SK-N-SH treated with all-trans-retinoic acid at 6 μM for 48 hours (cell line): ENCODE data around the gene CNOT9.

ENCODE experiments used
- ATAC-seq: fragments of 200-7000 bp; cut with Tn5 transposase; 3 replicates; pipeline ENCODE4 v1.9.1; 2020; ENCODE audit warnings: mild to moderate bottlenecking, moderate library complexity
- ARNTL ChIP-seq: fragments of 450-650 bp; formaldehyde crosslinking; IDR thresholded peaks from 2 replicates; pipeline ENCODE4 v1.5.0; 2020; ENCODE audit warnings: low read depth, mild to moderate bottlenecking, moderate library complexity, borderline replicate concordance
- BACH2 ChIP-seq: fragments of 250-450 bp; sonication (Bioruptor Pico); IDR thresholded peaks from 2 replicates; pipeline ENCODE4 v1.9.0; 2021; ENCODE audit warnings: mild to moderate bottlenecking, borderline replicate concordance
- CREB5 ChIP-seq: fragments of 250-450 bp; sonication (Bioruptor Pico); IDR thresholded peaks from 2 replicates; pipeline ENCODE4 v1.5.1; 2020; ENCODE audit warnings: low read depth, mild to moderate bottlenecking, moderate library complexity
- CSDC2 ChIP-seq: fragments of 250-450 bp; sonication (Bioruptor Pico); IDR thresholded peaks from 2 replicates; pipeline ENCODE4 v1.5.0; 2020; ENCODE audit warnings: mild to moderate bottlenecking, moderate library complexity
- ESRRG ChIP-seq: fragments of 250-450 bp; sonication (Bioruptor Pico); IDR thresholded peaks from 2 replicates; pipeline ENCODE4 v1.6.1; 2021; ENCODE audit warnings: mild to moderate bottlenecking
- GLIS3 ChIP-seq: fragments of 250-450 bp; sonication (Bioruptor Pico); IDR thresholded peaks from 2 replicates; pipeline ENCODE4 v1.5.0; 2020; ENCODE audit warnings: mild to moderate bottlenecking, moderate library complexity
- ISL1 ChIP-seq: fragments of 250-450 bp; sonication (Bioruptor Pico); IDR thresholded peaks from 2 replicates; pipeline ENCODE4 v2.1.2; 2022; ENCODE audit warnings: mild to moderate bottlenecking, moderate library complexity
- OSR1 ChIP-seq: fragments of 250-450 bp; sonication (Bioruptor Pico); IDR thresholded peaks from 2 replicates; pipeline ENCODE4 v1.8.0; 2022; ENCODE audit warnings: moderate library complexity, mild to moderate bottlenecking, inconsistent platforms
- PPARA ChIP-seq: fragments of 250-450 bp; sonication (Bioruptor Pico); IDR thresholded peaks from 2 replicates; pipeline ENCODE4 v1.5.0; 2020; ENCODE audit warnings: mild to moderate bottlenecking, borderline replicate concordance
- RARB ChIP-seq: fragments of 250-450 bp; sonication (Bioruptor Pico); IDR thresholded peaks from 2 replicates; pipeline ENCODE4 v1.8.0; 2021; ENCODE audit warnings: mild to moderate bottlenecking, moderate library complexity
- SNAI2 ChIP-seq: fragments of 250-450 bp; sonication (Bioruptor Pico); IDR thresholded peaks from 2 replicates; pipeline ENCODE4 v1.5.0; 2020; ENCODE audit warnings: mild to moderate bottlenecking, moderate library complexity
- TCF4 ChIP-seq: fragments of 250-450 bp; sonication (Bioruptor Pico); IDR thresholded peaks from 2 replicates; pipeline ENCODE4 v1.8.0; 2021; ENCODE audit warnings: mild to moderate bottlenecking, moderate library complexity, borderline replicate concordance
- TOX ChIP-seq: fragments of 250-450 bp; sonication (Bioruptor Pico); IDR thresholded peaks from 2 replicates; pipeline ENCODE4 v1.8.0; 2021; ENCODE audit warnings: mild to moderate bottlenecking, moderate library complexity, borderline replicate concordance
- ZC3H10 ChIP-seq: fragments of 250-450 bp; sonication (Bioruptor Pico); IDR thresholded peaks from 2 replicates; pipeline ENCODE4 v1.5.1; 2021; ENCODE audit warnings: mild to moderate bottlenecking, moderate library complexity
- ZFP3 ChIP-seq: fragments of 250-450 bp; sonication (Bioruptor Pico); IDR thresholded peaks from 2 replicates; pipeline ENCODE4 v1.5.0; 2020; ENCODE audit warnings: mild to moderate bottlenecking, moderate library complexity
- ZFP30 ChIP-seq: fragments of 450-650 bp; formaldehyde crosslinking; IDR thresholded peaks from 2 replicates; pipeline ENCODE4 v1.5.0; 2022; ENCODE audit warnings: mild to moderate bottlenecking, moderate library complexity
- ZNF565 ChIP-seq: fragments of 450-650 bp; formaldehyde crosslinking; conservative IDR thresholded peaks from 2 replicates; pipeline ENCODE4 v1.5.0; 2020; ENCODE audit warnings: low read depth, mild to moderate bottlenecking, moderate library complexity
- ZNF8 ChIP-seq: fragments of 450-650 bp; formaldehyde crosslinking; IDR thresholded peaks from 2 replicates; pipeline ENCODE4 v1.5.0; 2020; ENCODE audit warnings: mild to moderate bottlenecking, moderate library complexity
- TF ChIP-seq, protein P1 (sequence below): fragments of 250-450 bp; sonication (Bioruptor Pico); IDR thresholded peaks from 2 replicates; pipeline ENCODE4 v1.8.0; 2021; ENCODE audit warnings: low read depth, mild to moderate bottlenecking, moderate library complexity, borderline replicate concordance
- TF ChIP-seq, protein P2 (sequence below): fragments of 250-450 bp; sonication (Bioruptor Pico); IDR thresholded peaks from 2 replicates; pipeline ENCODE4 v1.5.1; 2021; ENCODE audit warnings: mild to moderate bottlenecking, moderate library complexity
- TF ChIP-seq, protein P3 (sequence below): fragments of 250-450 bp; sonication (Bioruptor Pico); IDR thresholded peaks from 2 replicates; pipeline ENCODE4 v1.8.0; 2020; ENCODE audit warnings: mild to moderate bottlenecking, moderate library complexity, borderline replicate concordance
- TF ChIP-seq, protein P4 (sequence below): fragments of 250-450 bp; sonication (Bioruptor Pico); IDR thresholded peaks from 2 replicates; pipeline ENCODE4 v1.5.0; 2020; ENCODE audit warnings: mild to moderate bottlenecking, moderate library complexity

CNOT9 gene

DNA sequence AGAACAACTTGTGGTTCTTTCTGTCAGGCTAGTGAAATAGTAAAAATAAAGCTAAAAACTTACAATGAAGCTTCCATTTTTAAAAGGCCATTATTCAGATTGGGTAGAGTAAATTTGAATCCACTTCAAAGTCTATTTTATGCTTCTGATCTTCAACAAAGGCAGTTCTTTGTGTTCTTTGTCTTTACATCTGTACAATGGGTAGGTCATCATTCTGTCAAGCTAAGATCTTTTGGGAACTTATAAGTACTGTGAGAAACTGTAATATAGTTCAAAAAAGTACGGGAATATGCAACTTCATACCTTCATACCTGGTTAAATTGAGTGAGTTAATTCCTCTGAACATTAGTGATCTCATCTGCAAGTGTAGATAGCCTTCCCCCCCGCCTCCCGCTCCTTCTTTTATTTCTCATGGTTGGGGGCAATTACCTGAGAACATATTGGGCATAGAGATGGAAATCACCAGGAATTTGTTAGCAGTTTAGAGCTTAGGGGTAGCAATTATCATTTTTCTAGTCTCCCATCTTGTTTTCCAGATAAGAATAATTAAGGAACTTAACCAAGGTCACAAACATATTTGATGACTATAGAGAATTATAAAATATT lies 9.7 kb downstream of the CNOT9 start:
- TF ChIP-seq RARB (CRISPR knock-in tag) (no peak), ZFP3 (no peak), PPARA (no peak), ZFP30 (CRISPR knock-in tag) (no peak), ZC3H10 (no peak)
- TF ChIP-seq, protein P1, sequence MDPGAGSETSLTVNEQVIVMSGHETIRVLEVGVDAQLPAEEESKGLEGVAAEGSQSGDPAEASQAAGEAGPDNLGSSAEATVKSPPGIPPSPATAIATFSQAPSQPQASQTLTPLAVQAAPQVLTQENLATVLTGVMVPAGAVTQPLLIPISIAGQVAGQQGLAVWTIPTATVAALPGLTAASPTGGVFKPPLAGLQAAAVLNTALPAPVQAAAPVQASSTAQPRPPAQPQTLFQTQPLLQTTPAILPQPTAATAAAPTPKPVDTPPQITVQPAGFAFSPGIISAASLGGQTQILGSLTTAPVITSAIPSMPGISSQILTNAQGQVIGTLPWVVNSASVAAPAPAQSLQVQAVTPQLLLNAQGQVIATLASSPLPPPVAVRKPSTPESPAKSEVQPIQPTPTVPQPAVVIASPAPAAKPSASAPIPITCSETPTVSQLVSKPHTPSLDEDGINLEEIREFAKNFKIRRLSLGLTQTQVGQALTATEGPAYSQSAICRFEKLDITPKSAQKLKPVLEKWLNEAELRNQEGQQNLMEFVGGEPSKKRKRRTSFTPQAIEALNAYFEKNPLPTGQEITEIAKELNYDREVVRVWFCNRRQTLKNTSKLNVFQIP (CRISPR knock-in tag) = no peak
- TF ChIP-seq, protein P2, sequence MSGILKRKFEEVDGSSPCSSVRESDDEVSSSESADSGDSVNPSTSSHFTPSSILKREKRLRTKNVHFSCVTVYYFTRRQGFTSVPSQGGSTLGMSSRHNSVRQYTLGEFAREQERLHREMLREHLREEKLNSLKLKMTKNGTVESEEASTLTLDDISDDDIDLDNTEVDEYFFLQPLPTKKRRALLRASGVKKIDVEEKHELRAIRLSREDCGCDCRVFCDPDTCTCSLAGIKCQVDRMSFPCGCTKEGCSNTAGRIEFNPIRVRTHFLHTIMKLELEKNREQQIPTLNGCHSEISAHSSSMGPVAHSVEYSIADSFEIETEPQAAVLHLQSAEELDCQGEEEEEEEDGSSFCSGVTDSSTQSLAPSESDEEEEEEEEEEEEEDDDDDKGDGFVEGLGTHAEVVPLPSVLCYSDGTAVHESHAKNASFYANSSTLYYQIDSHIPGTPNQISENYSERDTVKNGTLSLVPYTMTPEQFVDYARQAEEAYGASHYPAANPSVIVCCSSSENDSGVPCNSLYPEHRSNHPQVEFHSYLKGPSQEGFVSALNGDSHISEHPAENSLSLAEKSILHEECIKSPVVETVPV (CRISPR knock-in tag) = no peak
- no peak for ATAC-seq

DNA sequence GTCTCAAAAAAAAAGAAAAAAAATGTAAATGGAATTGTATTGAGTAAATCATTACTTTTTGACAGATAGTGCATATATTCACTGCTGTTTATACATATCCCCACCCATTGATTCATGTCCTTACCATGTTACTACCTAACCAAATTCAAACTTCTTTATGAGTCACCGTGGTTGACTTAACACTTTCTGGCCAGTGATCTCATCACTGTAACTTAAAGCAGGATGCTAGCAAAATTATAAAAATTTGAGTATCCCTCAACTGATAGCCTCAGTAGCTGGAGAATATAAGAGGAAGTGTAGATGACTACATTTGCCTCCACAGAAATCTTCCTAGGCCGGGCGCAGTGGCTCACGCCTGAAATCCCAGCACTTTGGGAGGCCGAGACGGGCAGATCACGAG lies 13.4 kb downstream of the CNOT9 start:
- no peak for TF ChIP-seq SNAI2 (CRISPR knock-in tag)
- no peak for TF ChIP-seq CSDC2 (CRISPR knock-in tag)
- no peak for TF ChIP-seq TOX (CRISPR knock-in tag)
- no peak for TF ChIP-seq CREB5 (CRISPR knock-in tag)
- no peak for TF ChIP-seq OSR1 (CRISPR knock-in tag)
- no peak for TF ChIP-seq ESRRG (CRISPR knock-in tag)
- TF ChIP-seq PPARA = no peak
- TF ChIP-seq ZNF8 (CRISPR knock-in tag) = no peak
- no peak for TF ChIP-seq ZC3H10
- TF ChIP-seq TCF4 (CRISPR knock-in tag) = no peak
- TF ChIP-seq GLIS3 (CRISPR knock-in tag) = no peak
- TF ChIP-seq, protein P3, sequence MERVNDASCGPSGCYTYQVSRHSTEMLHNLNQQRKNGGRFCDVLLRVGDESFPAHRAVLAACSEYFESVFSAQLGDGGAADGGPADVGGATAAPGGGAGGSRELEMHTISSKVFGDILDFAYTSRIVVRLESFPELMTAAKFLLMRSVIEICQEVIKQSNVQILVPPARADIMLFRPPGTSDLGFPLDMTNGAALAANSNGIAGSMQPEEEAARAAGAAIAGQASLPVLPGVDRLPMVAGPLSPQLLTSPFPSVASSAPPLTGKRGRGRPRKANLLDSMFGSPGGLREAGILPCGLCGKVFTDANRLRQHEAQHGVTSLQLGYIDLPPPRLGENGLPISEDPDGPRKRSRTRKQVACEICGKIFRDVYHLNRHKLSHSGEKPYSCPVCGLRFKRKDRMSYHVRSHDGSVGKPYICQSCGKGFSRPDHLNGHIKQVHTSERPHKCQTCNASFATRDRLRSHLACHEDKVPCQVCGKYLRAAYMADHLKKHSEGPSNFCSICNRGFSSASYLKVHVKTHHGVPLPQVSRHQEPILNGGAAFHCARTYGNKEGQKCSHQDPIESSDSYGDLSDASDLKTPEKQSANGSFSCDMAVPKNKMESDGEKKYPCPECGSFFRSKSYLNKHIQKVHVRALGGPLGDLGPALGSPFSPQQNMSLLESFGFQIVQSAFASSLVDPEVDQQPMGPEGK (CRISPR knock-in tag) = no peak
- no peak for TF ChIP-seq ZFP3
- no peak for TF ChIP-seq ZNF565
- no peak for TF ChIP-seq BACH2 (CRISPR knock-in tag)
- peak; percentile 83 for ATAC-seq

DNA sequence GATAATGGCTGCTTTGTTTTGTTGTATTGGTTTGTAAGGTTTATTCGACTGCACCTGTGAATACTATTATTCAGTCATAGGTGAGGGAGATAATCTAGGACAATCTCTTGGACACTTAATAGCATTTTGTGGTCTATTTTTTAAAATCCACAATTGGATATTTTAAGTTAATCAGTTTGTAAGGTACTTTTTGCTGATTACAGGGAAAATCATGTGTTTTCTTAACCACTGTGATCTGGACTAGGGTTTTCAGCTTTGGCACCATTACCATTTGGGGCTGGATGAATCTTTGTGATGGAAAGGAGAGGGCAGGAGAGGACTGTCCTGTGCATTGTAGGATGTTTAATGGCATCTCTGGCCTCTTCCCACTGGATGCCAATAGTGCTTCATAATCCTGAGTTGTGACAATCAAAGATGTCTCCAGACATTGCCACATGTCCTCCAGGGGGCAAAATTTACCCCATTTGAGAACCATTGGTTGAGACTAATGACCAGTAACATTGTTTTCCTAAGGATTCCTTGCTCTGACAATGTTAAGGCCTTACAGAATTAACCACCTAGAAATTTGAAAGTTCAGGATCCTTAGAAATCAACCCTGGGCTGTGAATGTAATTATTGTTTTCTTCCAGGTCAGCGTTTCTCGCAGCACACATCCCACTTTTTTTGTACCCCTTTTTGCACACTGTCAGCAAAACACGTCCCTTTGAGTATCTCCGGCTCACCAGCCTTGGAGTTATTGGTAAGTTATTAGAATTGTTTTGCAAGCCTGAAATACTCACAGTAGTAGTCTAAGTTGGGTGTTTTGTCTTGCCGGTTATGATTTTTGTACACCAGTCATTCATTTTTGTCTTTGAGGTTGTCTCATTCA lies 15.6 kb downstream of the CNOT9 start:
- TF ChIP-seq ARNTL (no peak), ZFP3 (no peak), ESRRG (CRISPR knock-in tag) (no peak), PPARA (no peak), ISL1 (no peak), ZNF565 (no peak)
- TF ChIP-seq, protein P3 (CRISPR knock-in tag) = no peak
- TF ChIP-seq, protein P4, sequence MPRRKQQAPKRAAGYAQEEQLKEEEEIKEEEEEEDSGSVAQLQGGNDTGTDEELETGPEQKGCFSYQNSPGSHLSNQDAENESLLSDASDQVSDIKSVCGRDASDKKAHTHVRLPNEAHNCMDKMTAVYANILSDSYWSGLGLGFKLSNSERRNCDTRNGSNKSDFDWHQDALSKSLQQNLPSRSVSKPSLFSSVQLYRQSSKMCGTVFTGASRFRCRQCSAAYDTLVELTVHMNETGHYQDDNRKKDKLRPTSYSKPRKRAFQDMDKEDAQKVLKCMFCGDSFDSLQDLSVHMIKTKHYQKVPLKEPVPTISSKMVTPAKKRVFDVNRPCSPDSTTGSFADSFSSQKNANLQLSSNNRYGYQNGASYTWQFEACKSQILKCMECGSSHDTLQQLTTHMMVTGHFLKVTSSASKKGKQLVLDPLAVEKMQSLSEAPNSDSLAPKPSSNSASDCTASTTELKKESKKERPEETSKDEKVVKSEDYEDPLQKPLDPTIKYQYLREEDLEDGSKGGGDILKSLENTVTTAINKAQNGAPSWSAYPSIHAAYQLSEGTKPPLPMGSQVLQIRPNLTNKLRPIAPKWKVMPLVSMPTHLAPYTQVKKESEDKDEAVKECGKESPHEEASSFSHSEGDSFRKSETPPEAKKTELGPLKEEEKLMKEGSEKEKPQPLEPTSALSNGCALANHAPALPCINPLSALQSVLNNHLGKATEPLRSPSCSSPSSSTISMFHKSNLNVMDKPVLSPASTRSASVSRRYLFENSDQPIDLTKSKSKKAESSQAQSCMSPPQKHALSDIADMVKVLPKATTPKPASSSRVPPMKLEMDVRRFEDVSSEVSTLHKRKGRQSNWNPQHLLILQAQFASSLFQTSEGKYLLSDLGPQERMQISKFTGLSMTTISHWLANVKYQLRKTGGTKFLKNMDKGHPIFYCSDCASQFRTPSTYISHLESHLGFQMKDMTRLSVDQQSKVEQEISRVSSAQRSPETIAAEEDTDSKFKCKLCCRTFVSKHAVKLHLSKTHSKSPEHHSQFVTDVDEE (CRISPR knock-in tag) = no peak
- TF ChIP-seq, all 23 proteins: peak for 0
- ATAC-seq = peak; percentile 55; the same call in 2 of the 3 replicates
